Glomerular visceral epithelial cell (primary cell): ENCODE measurements around the gene PPP2R5D.
"Not testable (repeated sequence)": the region's sequence is repeated elsewhere in the genome, so short reads cannot be mapped to it uniquely, and the experiment has no call there.

Experiments
- DNase-seq: peaks from one replicate; pipeline ENCODE4 v3.0.0-alpha.2; 2016; ENCODE audit errors: extremely low spot score

The PPP2R5D gene

GRCh38 chr6:42996513-42996912, 12.1 kb downstream of the PPP2R5D start:
- peak; percentile 22 for DNase-seq

- DNase-seq, result not testable (repeated sequence)
Measured at GRCh38 chr6:42998205-42998604, 13.8 kb downstream of the PPP2R5D start.

GRCh38 chr6:43001843-43002242, 17.5 kb downstream of the PPP2R5D start:
- no peak for DNase-seq

GRCh38 chr6:43005844-43006243, 21.5 kb downstream of the PPP2R5D start:
- no peak for DNase-seq

GRCh38 chr6:43006251-43006650, 21.9 kb downstream of the PPP2R5D start:
- no peak for DNase-seq

GRCh38 chr6:43007126-43007525, 22.8 kb downstream of the PPP2R5D start:
- no peak for DNase-seq

- peak; percentile 36 for DNase-seq
Measured at GRCh38 chr6:43009124-43009523, 24.8 kb downstream of the PPP2R5D start.

GRCh38 chr6:43011207-43011606, 26.8 kb downstream of the PPP2R5D start:
- DNase-seq, result no peak

- no peak for DNase-seq
Measured at GRCh38 chr6:43012364-43012763, 28.0 kb downstream of the PPP2R5D start.

GRCh38 chr6:43013097-43013842, 28.9 kb downstream of the PPP2R5D start:
- peak; percentile 52 for DNase-seq

GRCh38 chr6:43013843-43014433, 29.6 kb downstream of the PPP2R5D start, which contains the start of the genes KLHDC3 and MEA1:
KLHDC3 (plus strand) TSS chr6:43014249; CDS start chr6:43017193, 2,944 bp downstream.
MEA1 (minus strand) TSS chr6:43013946; CDS start chr6:43013813, 133 bp downstream.
- DNase-seq, result peak; percentile 100

- DNase-seq, result no peak
Measured at GRCh38 chr6:43014434-43014909, 30.1 kb downstream of the PPP2R5D start.

- DNase-seq, result no peak
Measured at GRCh38 chr6:43016176-43016942, 32.0 kb downstream of the PPP2R5D start.

- DNase-seq, result no peak
Measured at GRCh38 chr6:43016943-43017334, 32.6 kb downstream of the PPP2R5D start.

- DNase-seq, result no peak
Measured at GRCh38 chr6:43019152-43019551, 34.8 kb downstream of the PPP2R5D start.

- DNase-seq, result no peak
Measured at GRCh38 chr6:43020052-43020705, 35.8 kb downstream of the PPP2R5D start.

- peak; percentile 20 for DNase-seq
Measured at GRCh38 chr6:43020847-43021246, 36.5 kb downstream of the PPP2R5D start.

GRCh38 chr6:43021270-43022047, 37.1 kb downstream of the PPP2R5D start, which contains the start of gene RRP36:
RRP36 (plus strand) TSS chr6:43021623; CDS start chr6:43021655, 32 bp downstream.
- DNase-seq, result peak; percentile 75

GRCh38 chr6:43024436-43024835, 40.1 kb downstream of the PPP2R5D start:
- DNase-seq, result no peak

GRCh38 chr6:43026365-43026764, 42.0 kb downstream of the PPP2R5D start:
- no peak for DNase-seq

- DNase-seq, result no peak
Measured at GRCh38 chr6:43029120-43029519, 44.8 kb downstream of the PPP2R5D start.
